HEK293 (cell line): Measurements from ENCODE around the gene CPNE5.

Experiments used
- CTCF ChIA-PET: fragments of 350-600 bp; formaldehyde crosslinking; extraction: SDS; loops from one replicate; lab custom pipeline; 2021; ENCODE audit warnings: antibody characterized with exemption; lab: Yijun Ruan, JAX
- POLR2A ChIA-PET: fragments of 300-600 bp; formaldehyde crosslinking; extraction: SDS; loops from one replicate; lab custom pipeline; 2020; ENCODE audit warnings: antibody characterized with exemption, inconsistent platforms; lab: Yijun Ruan, JAX
- H3K27ac ChIP-seq: fragments of 200-500 bp; sonication (Bioruptor generic); 2 replicates; pipeline ENCODE4 v1.5.1; 2014; ENCODE audit warnings: low read depth, low read length, control low read depth, inconsistent platforms; ENCODE audit errors: extremely low read depth
- H3K36me3 ChIP-seq, 2 experiments: fragments of 200-500 bp in 1 of 2; sonication (Bioruptor generic) in 1 of 2; 1 replicate in 1 of 2; 2 replicates in 1 of 2; pipeline ENCODE4 v1.5.1; 2014 to 2017; ENCODE audit warnings: inconsistent platforms in 2 of 2, low read length in 2 of 2; ENCODE audit not compliant: control insufficient read depth in 2 of 2, insufficient read depth in 1 of 2
- H3K4me1 ChIP-seq: fragments of 200-500 bp; sonication (Bioruptor generic); 2 replicates; pipeline ENCODE4 v1.5.1; 2014; ENCODE audit warnings: mild to moderate bottlenecking, low read length, inconsistent platforms; ENCODE audit not compliant: control insufficient read depth, insufficient read depth
- H3K4me3 ChIP-seq: 2 replicates; pipeline ENCODE4 v1.5.1; 2011; ENCODE audit warnings: low read depth, mild to moderate bottlenecking, control low read depth, low read length, moderate library complexity
- H3K9me3 ChIP-seq: fragments of 200-500 bp; sonication (Bioruptor generic); 2 replicates; pipeline ENCODE4 v1.5.1; 2014; ENCODE audit warnings: low read depth, low read length, inconsistent platforms; ENCODE audit not compliant: control insufficient read depth, insufficient read depth
- ATF2 ChIP-seq: fragments of 450-650 bp; formaldehyde crosslinking; IDR thresholded peaks from 2 replicates; pipeline ENCODE4 v1.5.1; 2016; ENCODE audit warnings: missing biosample characterization, missing genetic modification characterization, low read depth
- HOXC10 ChIP-seq: sonication (generic); formaldehyde crosslinking; IDR thresholded peaks from 2 replicates; pipeline ENCODE4 v1.8.1; 2023; ENCODE audit warnings: mild to moderate bottlenecking, missing genetic modification reagents
- KLF7 ChIP-seq: fragments of 450-650 bp; formaldehyde crosslinking; IDR thresholded peaks from 2 replicates; pipeline ENCODE4 v1.5.1; 2016; ENCODE audit warnings: missing biosample characterization, missing genetic modification characterization, borderline replicate concordance
- PBX3 ChIP-seq: sonication (generic); formaldehyde crosslinking; IDR thresholded peaks from 2 replicates; pipeline ENCODE4 v1.8.1; 2022; ENCODE audit warnings: mild to moderate bottlenecking, moderate library complexity, missing genetic modification reagents
- SCRT2 ChIP-seq: fragments of 450-650 bp; formaldehyde crosslinking; IDR thresholded peaks from 2 replicates; pipeline ENCODE4 v1.5.1; 2016; ENCODE audit warnings: missing biosample characterization, missing genetic modification characterization
- SP7 ChIP-seq: fragments of 450-650 bp; formaldehyde crosslinking; IDR thresholded peaks from 2 replicates; pipeline ENCODE4 v1.5.1; 2016; ENCODE audit warnings: missing biosample characterization, missing genetic modification characterization
- YY2 ChIP-seq: fragments of 450-650 bp; formaldehyde crosslinking; IDR thresholded peaks from 2 replicates; pipeline ENCODE4 v1.5.1; 2016; ENCODE audit warnings: missing biosample characterization, missing genetic modification characterization
- ZFHX2 ChIP-seq: fragments of 450-650 bp; formaldehyde crosslinking; conservative IDR thresholded peaks from 2 replicates; pipeline ENCODE4 v1.5.1; 2016; ENCODE audit warnings: missing biosample characterization, missing genetic modification characterization
- ZIC2 ChIP-seq: fragments of 450-650 bp; formaldehyde crosslinking; IDR thresholded peaks from 2 replicates; pipeline ENCODE4 v1.5.1; 2016; ENCODE audit warnings: missing biosample characterization, missing genetic modification characterization
- ZNF19 ChIP-seq: fragments of 450-650 bp; formaldehyde crosslinking; IDR thresholded peaks from 2 replicates; pipeline ENCODE4; 2016; ENCODE audit warnings: missing biosample characterization, missing genetic modification characterization, low read depth
- ZNF302 ChIP-seq: fragments of 450-650 bp; formaldehyde crosslinking; IDR thresholded peaks from 2 replicates; pipeline ENCODE4 v1.5.1; 2016; ENCODE audit warnings: missing biosample characterization, missing genetic modification characterization, low read depth
- ZNF366 ChIP-seq: fragments of 450-650 bp; formaldehyde crosslinking; conservative IDR thresholded peaks from 2 replicates; pipeline ENCODE4 v1.5.1; 2016; ENCODE audit warnings: missing biosample characterization, missing genetic modification characterization
- ZNF433 ChIP-seq: fragments of 450-650 bp; formaldehyde crosslinking; IDR thresholded peaks from 2 replicates; pipeline ENCODE4 v1.5.1; 2016; ENCODE audit warnings: missing biosample characterization, missing genetic modification characterization, low read depth
- ZNF558 ChIP-seq: fragments of 450-650 bp; formaldehyde crosslinking; IDR thresholded peaks from 2 replicates; pipeline ENCODE4 v1.5.1; 2016; ENCODE audit warnings: missing biosample characterization, missing genetic modification characterization
- ZNF561 ChIP-seq: fragments of 450-650 bp; IDR thresholded peaks from 2 replicates; pipeline ENCODE4 v1.5.1; 2018; ENCODE audit warnings: missing biosample characterization, missing genetic modification characterization, borderline replicate concordance
- ZNF585B ChIP-seq: fragments of 450-650 bp; formaldehyde crosslinking; IDR thresholded peaks from 2 replicates; pipeline ENCODE4 v1.5.1; 2016; ENCODE audit warnings: missing biosample characterization, missing genetic modification characterization
- ZNF600 ChIP-seq: fragments of 450-650 bp; formaldehyde crosslinking; IDR thresholded peaks from 2 replicates; pipeline ENCODE4 v1.5.1; 2016; ENCODE audit warnings: missing biosample characterization, missing genetic modification characterization
- ZNF629 ChIP-seq: fragments of 450-650 bp; formaldehyde crosslinking; IDR thresholded peaks from 2 replicates; pipeline ENCODE4 v1.5.1; 2017; ENCODE audit warnings: missing biosample characterization, missing genetic modification characterization
- ZNF660 ChIP-seq: fragments of 450-650 bp; IDR thresholded peaks from 2 replicates; pipeline ENCODE4 v1.5.1; 2018; ENCODE audit warnings: missing biosample characterization, mild to moderate bottlenecking, missing genetic modification characterization
- ZNF692 ChIP-seq: fragments of 450-650 bp; formaldehyde crosslinking; IDR thresholded peaks from 2 replicates; pipeline ENCODE4 v1.5.1; 2016; ENCODE audit warnings: missing biosample characterization, missing genetic modification characterization
- ZNF776 ChIP-seq: fragments of 450-650 bp; formaldehyde crosslinking; IDR thresholded peaks from 2 replicates; pipeline ENCODE4 v1.5.0; 2017; ENCODE audit warnings: missing biosample characterization, missing genetic modification characterization, borderline replicate concordance

The CPNE5 gene

DNA sequence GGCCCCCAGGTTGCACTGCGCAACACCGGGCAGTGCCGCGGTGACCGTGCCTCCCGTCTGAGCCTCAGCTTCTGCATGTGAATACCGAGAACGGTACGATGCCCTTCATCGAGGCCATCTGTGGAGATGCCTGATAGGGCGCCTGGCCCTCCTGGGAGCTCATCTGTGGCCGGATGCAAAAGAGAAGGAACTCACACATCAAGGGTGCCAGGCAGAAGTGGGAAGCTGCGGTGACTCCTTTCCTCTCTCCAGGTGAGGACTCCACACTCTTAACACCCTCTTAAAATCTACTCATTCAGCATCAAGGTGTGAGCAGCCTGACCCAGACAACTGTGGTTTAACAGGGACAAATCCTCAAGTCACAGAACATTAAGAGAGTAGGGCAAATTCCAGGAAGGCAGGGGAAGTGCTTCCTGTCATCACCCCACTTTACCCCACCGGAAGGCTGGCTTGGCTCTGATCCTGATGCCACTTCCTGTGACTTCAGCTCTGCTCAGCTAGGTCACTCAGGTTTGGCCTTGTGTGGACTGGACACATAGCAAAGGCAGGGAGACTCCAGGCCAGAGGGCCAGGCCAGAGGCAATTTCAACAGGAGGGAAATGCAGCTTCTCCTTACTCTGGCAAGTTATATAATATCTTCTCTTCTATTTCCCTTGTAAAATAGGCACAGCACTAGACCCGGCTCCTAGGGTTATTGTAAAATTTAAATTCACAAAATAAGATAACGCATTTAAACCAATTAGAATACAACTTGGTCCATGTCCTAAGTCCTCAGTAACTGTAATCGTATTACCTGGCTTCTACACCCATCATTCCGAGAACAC, 69.4 kb downstream of the CPNE5 start (continued):
- TF ChIP-seq PBX3 (no peak), ZNF366 (tag by site-specific recombination) (no peak), ZNF19 (tag by site-specific recombination) (no peak), ZNF433 (tag by site-specific recombination) (no peak), SCRT2 (tag by site-specific recombination) (no peak), ZNF585B (tag by site-specific recombination) (no peak), ZNF776 (tag by site-specific recombination) (no peak), ZNF302 (tag by site-specific recombination) (no peak)

- POLR2A ChIA-PET, result interaction anchor here (1.1 to 1.2 kb wide), 2 partner anchors 142 to 217 kb away, joined by 3 to 4 read pairs; partner anchors contain the start of gene MTCH1
- H3K27ac ChIP-seq, result no peak overlapping the region
- no peaks in the 10 kb centered on the region for H3K9me3 ChIP-seq
- CTCF ChIA-PET, result interaction anchor here (0.6 to 13.1 kb wide), 13 partner anchors 10 to 614 kb away, joined by 3 to 298 read pairs (median 8); partner anchors contain the start of gene C6orf89
- no peaks in the 10 kb centered on the region for H3K36me3 ChIP-seq
- no peak overlapping the region for H3K4me3 ChIP-seq
- no peaks in the 10 kb centered on the region for H3K4me1 ChIP-seq
- TF ChIP-seq ZIC2 (tag by site-specific recombination) (peak; percentile 93), YY2 (tag by site-specific recombination) (no peak)
Measured at GRCh38 chr6:36769183-36769675, 70.0 kb downstream of the CPNE5 start.

GRCh38 chr6:36766399-36766945, 72.8 kb downstream of the CPNE5 start:
- CTCF ChIA-PET, result interaction anchor here (0.5 to 13.1 kb wide), 54 partner anchors 7 to 592 kb away, joined by 3 to 298 read pairs (median 5); partner anchors contain the start of gene C6orf89

DNA sequence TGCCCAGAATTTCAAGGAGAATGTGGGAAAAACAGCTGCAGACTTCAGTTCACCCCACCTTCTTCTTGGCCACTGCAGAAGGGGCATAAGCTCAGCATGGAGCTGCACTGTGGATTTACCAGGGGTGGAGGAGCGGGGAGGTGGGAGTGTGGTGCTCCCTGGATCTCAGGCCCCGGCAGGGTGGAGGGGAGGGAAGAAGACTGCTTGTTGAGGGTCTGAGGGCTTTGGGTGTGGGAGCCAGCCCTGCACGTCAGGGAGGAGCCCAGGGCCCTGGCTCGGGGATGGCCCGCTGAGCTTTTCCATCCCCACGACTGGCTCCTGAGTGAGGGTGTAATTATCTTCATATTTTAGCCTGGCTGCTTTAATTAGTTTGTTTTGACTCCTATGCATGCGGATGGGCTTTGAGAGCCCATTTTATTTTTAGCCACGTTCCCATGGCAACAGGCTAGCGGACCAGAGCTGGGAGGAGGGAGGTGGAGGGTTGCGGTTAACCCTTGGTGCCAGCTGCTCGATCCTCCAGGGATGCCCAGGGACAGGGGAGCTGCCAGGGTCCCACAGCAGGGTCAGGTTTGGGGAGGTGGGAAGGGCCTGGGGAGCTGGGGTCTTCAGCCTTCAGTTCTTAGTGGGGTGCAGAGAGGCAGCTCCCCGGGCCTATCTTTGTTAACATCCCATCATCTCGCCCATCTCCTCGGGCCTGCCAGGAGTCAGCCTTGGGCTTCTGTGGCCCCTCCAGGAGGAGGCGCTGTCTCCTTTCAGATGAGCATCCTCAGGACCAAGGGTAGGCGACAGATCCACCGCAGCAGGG, 73.4 kb downstream of the CPNE5 start:
- H3K4me1 ChIP-seq, result no peaks in the 10 kb centered on the region
- ChIA-PET CTCF (interaction anchor here (0.5 to 13.1 kb wide), 69 partner anchors 10 to 769 kb away, joined by 3 to 298 read pairs (median 4); partner anchors contain the start of gene C6orf89), POLR2A (interaction anchor here (1.0 to 2.0 kb wide), 3 partner anchors 84 to 252 kb away, joined by 3 to 14 read pairs (median 3); partner anchors contain the start of gene C6orf89)
- no peaks in the 10 kb centered on the region for H3K36me3 ChIP-seq
- no peak overlapping the region for H3K4me3 ChIP-seq
- H3K9me3 ChIP-seq, result no peaks in the 10 kb centered on the region
- no peak overlapping the region for H3K27ac ChIP-seq
- peak; percentile 65; the same call in 1 of the 2 replicates for TF ChIP-seq HOXC10 (CRISPR knock-in tag)
- peak; percentile 72; the same call in 1 of the 2 replicates for TF ChIP-seq ZNF660 (tag by site-specific recombination)
- no peak for TF ChIP-seq ATF2 (tag by site-specific recombination)
- TF ChIP-seq ZNF561, result peak; percentile 48; the same call in 1 of the 2 replicates
- TF ChIP-seq ZFHX2 (tag by site-specific recombination), result no peak
- TF ChIP-seq SP7 (tag by site-specific recombination), result peak; percentile 49; the same call in 1 of the 2 replicates
- TF ChIP-seq ZNF692 (tag by site-specific recombination), result 0 out of 2 replicates have a peak, but pooled peaks have one; percentile 30
- 0 out of 2 replicates have a peak, but pooled peaks have one; percentile 22 for TF ChIP-seq ZNF629

More at GRCh38 chr6:36766399-36766945, 72.8 kb downstream of the CPNE5 start:
- no peaks in the 10 kb centered on the region for H3K4me1 ChIP-seq
- no peak overlapping the region for H3K4me3 ChIP-seq
- 0 out of 2 replicates have a peak, but pooled peaks have one; percentile 3 for TF ChIP-seq SP7 (tag by site-specific recombination)
- no peak for TF ChIP-seq KLF7 (tag by site-specific recombination)
- TF ChIP-seq ZNF558 (tag by site-specific recombination), result no peak
- TF ChIP-seq ZNF600 (tag by site-specific recombination), result peak; percentile 49; the same call in 1 of the 2 replicates
- POLR2A ChIA-PET, result interaction anchor here (0.6 to 2.0 kb wide), 4 partner anchors 13 to 251 kb away, joined by 3 to 14 read pairs (median 4); partner anchors contain the start of gene C6orf89
- no peaks in the 10 kb centered on the region for H3K36me3 ChIP-seq
- H3K27ac ChIP-seq, result no peak overlapping the region
- no peaks in the 10 kb centered on the region for H3K9me3 ChIP-seq
